ENCODE measurements around the gene CYP19A1.
"Not testable (repeated sequence)": the region's sequence is repeated elsewhere in the genome, so short reads cannot be mapped to it uniquely, and the experiment has no call there.

GRCh38 chr15:51188791-51189190 lies 149.6 kb downstream of the CYP19A1 start:
- not testable (repeated sequence) for TF ChIP-seq POLR2A (IDR thresholded peaks at IDR 0.05)
- TF ChIP-seq, protein P1, sequence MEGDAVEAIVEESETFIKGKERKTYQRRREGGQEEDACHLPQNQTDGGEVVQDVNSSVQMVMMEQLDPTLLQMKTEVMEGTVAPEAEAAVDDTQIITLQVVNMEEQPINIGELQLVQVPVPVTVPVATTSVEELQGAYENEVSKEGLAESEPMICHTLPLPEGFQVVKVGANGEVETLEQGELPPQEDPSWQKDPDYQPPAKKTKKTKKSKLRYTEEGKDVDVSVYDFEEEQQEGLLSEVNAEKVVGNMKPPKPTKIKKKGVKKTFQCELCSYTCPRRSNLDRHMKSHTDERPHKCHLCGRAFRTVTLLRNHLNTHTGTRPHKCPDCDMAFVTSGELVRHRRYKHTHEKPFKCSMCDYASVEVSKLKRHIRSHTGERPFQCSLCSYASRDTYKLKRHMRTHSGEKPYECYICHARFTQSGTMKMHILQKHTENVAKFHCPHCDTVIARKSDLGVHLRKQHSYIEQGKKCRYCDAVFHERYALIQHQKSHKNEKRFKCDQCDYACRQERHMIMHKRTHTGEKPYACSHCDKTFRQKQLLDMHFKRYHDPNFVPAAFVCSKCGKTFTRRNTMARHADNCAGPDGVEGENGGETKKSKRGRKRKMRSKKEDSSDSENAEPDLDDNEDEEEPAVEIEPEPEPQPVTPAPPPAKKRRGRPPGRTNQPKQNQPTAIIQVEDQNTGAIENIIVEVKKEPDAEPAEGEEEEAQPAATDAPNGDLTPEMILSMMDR (IDR thresholded peaks at IDR 0.05) = not testable (repeated sequence)
